Endothelial cell of umbilical vein (primary cell): ENCODE results near the gene CFAP97D1. TPM values are rescaled to one million over a fixed set of nuclear protein-coding genes. Genes with fewer than 3 reads are reported as not detected.

ENCODE experiments used
- BruUV-seq: library from RNA; stranded (reverse); fragments of 400-500 nt; replicated peaks from 2 replicates; lab custom pipeline; 2021; lab: Mats Ljungman, UMichigan
- CTCF ChIA-PET: fragments of 300-600, 350-600 bp; sonication (Branson Sonifier 250); formaldehyde crosslinking; loops from one replicate; lab custom pipeline; 2021; ENCODE audit warnings: antibody characterized with exemption, inconsistent platforms; lab: Charles Lee
- POLR2A ChIA-PET: fragments of 300-600, 350-600 bp; sonication (Branson Sonifier 250); formaldehyde crosslinking; loops from one replicate; lab custom pipeline; 2021; ENCODE audit warnings: antibody characterized with exemption, inconsistent platforms; lab: Charles Lee
- DNase-seq: peaks from one replicate; pipeline ENCODE4 v3.0.0-alpha.2; 2011; ENCODE audit warnings: low read depth, low spot score
- FAIRE-seq: peaks from 2 replicates; lab custom pipeline; 2011; peaks lifted over from hg19 to GRCh38; lab: Jason Lieb, UNC
- H2AFZ ChIP-seq: 2 replicates; pipeline ENCODE4 v1.6.0; 2012; ENCODE audit warnings: low read depth, low read length, control low read depth, inconsistent platforms
- H3K27ac ChIP-seq: 2 replicates; pipeline ENCODE4 v1.5.1; 2011; ENCODE audit warnings: low read depth, mild to moderate bottlenecking, control low read depth, low read length, moderate library complexity; ENCODE audit not compliant: insufficient read depth
- H3K27me3 ChIP-seq, 2 experiments: 2 replicates each; pipeline versions ENCODE4 v1.6.0 to v1.6.1; 2011; ENCODE audit warnings: low read length in 2 of 2, mixed read lengths in 1 of 2; ENCODE audit not compliant: control insufficient read depth in 2 of 2, insufficient read depth in 2 of 2
- H3K36me3 ChIP-seq, 2 experiments: 2 replicates in 1 of 2; 3 replicates in 1 of 2; pipeline ENCODE4 v1.5.1; 2011; ENCODE audit warnings: low read length in 2 of 2, mild to moderate bottlenecking in 1 of 2, moderate library complexity in 1 of 2; ENCODE audit not compliant: control insufficient read depth in 2 of 2, insufficient read depth in 2 of 2; ENCODE audit errors: extremely low read depth in 1 of 2
- H3K4me1 ChIP-seq: 3 replicates; pipeline ENCODE4 v1.5.1; 2011; ENCODE audit warnings: mild to moderate bottlenecking, low read length; ENCODE audit not compliant: control insufficient read depth, insufficient read depth; ENCODE audit errors: extremely low read depth
- H3K4me2 ChIP-seq: 2 replicates; pipeline ENCODE4 v1.6.1; 2011; ENCODE audit warnings: low read length, control low read depth, mixed read lengths; ENCODE audit not compliant: insufficient read depth
- H3K4me3 ChIP-seq, 3 experiments: fragments of 200-600 bp in 1 of 3; sonication (generic), shearing (Covaris generic) in 1 of 3; replicated peaks in 1 of 3; 2 replicates each; pipeline ENCODE4 v1.5.1; 2011 to 2016; ENCODE audit warnings: control low read depth in 3 of 3, low read length in 3 of 3, mild to moderate bottlenecking in 2 of 3, inconsistent platforms in 1 of 3, low read depth in 1 of 3, moderate library complexity in 1 of 3; ENCODE audit not compliant: insufficient read depth in 1 of 3
- H3K79me2 ChIP-seq: 2 replicates; pipeline ENCODE4 v1.6.0; 2012; ENCODE audit warnings: low read length, inconsistent platforms; ENCODE audit not compliant: control insufficient read depth, insufficient read depth
- H3K9ac ChIP-seq: replicated peaks from 2 replicates; pipeline ENCODE3; 2011; ENCODE audit warnings: low read length, control low read depth; ENCODE audit not compliant: insufficient read depth; ENCODE audit errors: extremely low read depth
- H3K9me1 ChIP-seq: replicated peaks from 3 replicates; pipeline ENCODE4 v1.6.0; 2011; ENCODE audit warnings: mild to moderate bottlenecking, low read length; ENCODE audit not compliant: control insufficient read depth, insufficient read depth; ENCODE audit errors: extremely low read depth
- H3K9me3 ChIP-seq: replicated peaks from 2 replicates; pipeline ENCODE4 v1.5.1; 2012; ENCODE audit warnings: low read length, inconsistent platforms; ENCODE audit not compliant: control insufficient read depth, insufficient read depth
- H4K20me1 ChIP-seq: replicated peaks from 2 replicates; pipeline ENCODE3; 2011; ENCODE audit warnings: mild to moderate bottlenecking, low read length; ENCODE audit not compliant: control insufficient read depth, insufficient read depth; ENCODE audit errors: extremely low read depth
- EZH2 ChIP-seq: IDR thresholded peaks from 2 replicates; pipeline ENCODE4 v1.6.1; 2012; ENCODE audit warnings: borderline replicate concordance, low read depth, mild to moderate bottlenecking, moderate library complexity, low read length, inconsistent platforms; ENCODE audit not compliant: severe bottlenecking
- FOS ChIP-seq: IDR thresholded peaks from 2 replicates; pipeline ENCODE4 v1.6.1; 2011; ENCODE audit warnings: mild to moderate bottlenecking, low read length, moderate library complexity, borderline replicate concordance; ENCODE audit not compliant: insufficient read depth
- GATA2 ChIP-seq: IDR thresholded peaks from 2 replicates; pipeline ENCODE4 v1.7.0; 2011; ENCODE audit warnings: low read depth, mild to moderate bottlenecking, moderate library complexity, mixed read lengths, low read length; ENCODE audit not compliant: insufficient read length, insufficient read depth
- JUN ChIP-seq: IDR thresholded peaks from 2 replicates; pipeline ENCODE4 v1.6.1; 2011; ENCODE audit warnings: borderline replicate concordance, low read depth; ENCODE audit not compliant: insufficient read length, insufficient read depth
- MYC ChIP-seq: IDR thresholded peaks from one replicate; pipeline ENCODE4 v1.6.1; 2011; ENCODE audit warnings: mild to moderate bottlenecking, low read depth, low read length
- POLR2A ChIP-seq: IDR thresholded peaks from 2 replicates; pipeline ENCODE4 v1.6.1; 2012; ENCODE audit warnings: low read depth, mild to moderate bottlenecking, control low read depth, low read length
- POLR2AphosphoS5 ChIP-seq: IDR thresholded peaks from 2 replicates; pipeline ENCODE4 v1.6.1; 2012; ENCODE audit warnings: low read depth, mild to moderate bottlenecking, control low read depth, low read length, moderate library complexity; ENCODE audit not compliant: insufficient read depth
- dilution Hi-C: fragments of 300-500 bp; cut with MboI; formaldehyde crosslinking; loops from one replicate; pipeline ENCODE4 v1.15.0; 2019; ENCODE audit warnings: low sequenced_read_pairs; ENCODE audit not compliant: extremely low pct_ligation_motif_present
- intact Hi-C: fragments of 100-400 bp; cut with micrococcal nuclease; formaldehyde crosslinking; loops from one replicate; pipeline ENCODE4 v1.10.0; 2022
- polyA plus RNA-seq, 4 experiments: library from polyadenylated mRNA; depleted of rRNA in 3 of 4; stranded (reverse) in 3 of 4; unstranded in 1 of 4; fragments of >200 nt; gene quantifications; 2 replicates each; pipeline versions ENCODE4 v1.2.1 to v1.2.3, GENCODE V29; 2011 to 2012; ENCODE audit warnings: missing spikeins in 1 of 4
- total RNA-seq: library from RNA; stranded (reverse); gene quantifications from 2 replicates; pipeline ENCODE4 v1.2.3, GENCODE V29; 2021
- TF ChIP-seq, protein P1 (sequence below), 2 donors: IDR thresholded peaks; 1 replicate in 1 of 2; 2 replicates in 1 of 2; pipeline ENCODE4 v1.5.1; 2011; ENCODE audit warnings: low read length in 2 of 2, mild to moderate bottlenecking in 2 of 2, moderate library complexity in 2 of 2, control low read depth in 1 of 2, inconsistent platforms in 1 of 2, low read depth in 1 of 2; ENCODE audit not compliant: insufficient read depth in 1 of 2; ENCODE audit errors: extremely low read depth in 1 of 2
- TF ChIP-seq, protein P2 (sequence below): IDR thresholded peaks from 2 replicates; pipeline ENCODE4 v1.6.1; 2011; ENCODE audit not compliant: insufficient read depth, insufficient read length

The CFAP97D1 gene
- total and polyA plus RNA-seq, 2 donors (not counting 3 experiments of a cell fraction or from before 2014, with no cell fraction given): not detected

DNA sequence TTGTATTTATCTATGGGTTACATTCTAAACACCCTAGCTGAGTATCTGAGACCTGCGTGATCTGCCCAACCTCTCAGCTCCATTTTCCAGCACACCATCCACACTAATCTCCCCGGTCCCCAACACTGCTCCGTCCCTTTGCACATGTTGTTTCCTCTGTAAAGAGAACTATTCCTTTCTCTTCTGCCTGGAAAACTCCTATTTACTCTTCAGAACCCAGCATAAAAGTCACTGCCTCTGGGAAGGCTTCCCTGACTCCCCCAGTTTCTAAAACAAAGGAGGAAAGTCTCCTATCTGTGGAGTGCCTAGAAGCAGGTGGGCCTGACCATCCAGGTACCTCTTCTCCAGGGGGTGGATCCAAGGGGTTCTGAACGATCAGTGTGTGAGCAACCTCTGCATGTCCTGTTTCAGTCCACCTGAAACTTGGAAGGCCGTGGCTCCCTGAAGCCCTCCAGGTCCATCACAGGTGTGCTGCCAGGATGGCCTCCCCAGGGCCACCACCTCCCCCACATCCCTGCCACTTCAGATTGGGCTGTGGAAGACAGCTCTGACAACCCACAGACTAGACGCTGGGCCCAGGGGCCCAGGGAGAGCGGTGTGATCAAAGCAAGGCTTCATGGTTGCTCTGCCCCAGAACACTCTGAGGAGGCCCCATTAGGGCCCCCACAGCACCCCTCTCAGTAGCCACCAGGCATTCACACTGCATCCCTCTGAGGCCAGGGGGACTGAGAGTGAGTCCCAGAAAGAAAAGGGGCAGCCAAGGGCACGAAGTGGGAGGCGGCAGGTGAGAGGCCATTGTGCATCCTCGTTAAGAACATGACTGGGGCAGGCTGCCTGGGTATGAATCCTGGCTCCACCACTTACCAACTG is 32.4 kb downstream of the CFAP97D1 start:
- Histone ChIP-seq H3K9me1 (no peaks in the 10 kb centered on the region), H3K9ac (no peak overlapping the region), H3K4me1 (peaks cover 14% of the 10 kb centered on the region), H3K9me3 (no peaks in the 10 kb centered on the region), H3K4me3 (no peak overlapping the region), H4K20me1 (no peaks in the 10 kb centered on the region), H3K36me3 (peaks cover 2 to 5% of the 10 kb centered on the region in 2 experiments), H3K27ac (no peak overlapping the region), H3K4me2 (no peak overlapping the region), H3K79me2 (no peaks in the 10 kb centered on the region), H2AFZ (no peak overlapping the region), H3K27me3 (no peaks in the 10 kb centered on the region)
- dilution Hi-C loops (no loop called here), intact Hi-C loops (no loop called here)
- POLR2A ChIA-PET: no interaction called here
- FAIRE-seq (no peak), DNase-seq (no peak)
- no peak for TF ChIP-seq EZH2
- TF ChIP-seq, protein P1, sequence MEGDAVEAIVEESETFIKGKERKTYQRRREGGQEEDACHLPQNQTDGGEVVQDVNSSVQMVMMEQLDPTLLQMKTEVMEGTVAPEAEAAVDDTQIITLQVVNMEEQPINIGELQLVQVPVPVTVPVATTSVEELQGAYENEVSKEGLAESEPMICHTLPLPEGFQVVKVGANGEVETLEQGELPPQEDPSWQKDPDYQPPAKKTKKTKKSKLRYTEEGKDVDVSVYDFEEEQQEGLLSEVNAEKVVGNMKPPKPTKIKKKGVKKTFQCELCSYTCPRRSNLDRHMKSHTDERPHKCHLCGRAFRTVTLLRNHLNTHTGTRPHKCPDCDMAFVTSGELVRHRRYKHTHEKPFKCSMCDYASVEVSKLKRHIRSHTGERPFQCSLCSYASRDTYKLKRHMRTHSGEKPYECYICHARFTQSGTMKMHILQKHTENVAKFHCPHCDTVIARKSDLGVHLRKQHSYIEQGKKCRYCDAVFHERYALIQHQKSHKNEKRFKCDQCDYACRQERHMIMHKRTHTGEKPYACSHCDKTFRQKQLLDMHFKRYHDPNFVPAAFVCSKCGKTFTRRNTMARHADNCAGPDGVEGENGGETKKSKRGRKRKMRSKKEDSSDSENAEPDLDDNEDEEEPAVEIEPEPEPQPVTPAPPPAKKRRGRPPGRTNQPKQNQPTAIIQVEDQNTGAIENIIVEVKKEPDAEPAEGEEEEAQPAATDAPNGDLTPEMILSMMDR (IDR thresholded peaks at IDR 0.05; ENCODE audit: extremely low read depth in 1 of 2, insufficient read depth in 1 of 2, low read depth in 1 of 2, low read length in 2 of 2): no peak
- no peak for TF ChIP-seq JUN
- TF ChIP-seq, protein P2, sequence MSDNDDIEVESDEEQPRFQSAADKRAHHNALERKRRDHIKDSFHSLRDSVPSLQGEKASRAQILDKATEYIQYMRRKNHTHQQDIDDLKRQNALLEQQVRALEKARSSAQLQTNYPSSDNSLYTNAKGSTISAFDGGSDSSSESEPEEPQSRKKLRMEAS: no peak
- no peak for TF ChIP-seq GATA2
- no peak for TF ChIP-seq POLR2A
- TF ChIP-seq MYC: no peak
- no peak for TF ChIP-seq POLR2AphosphoS5
- TF ChIP-seq FOS: no peak
- CTCF ChIA-PET: interaction anchor here (1.2 to 1.3 kb wide), 2 partner anchors 9 to 33 kb away, joined by 3 read pairs; no protein-coding TSS in a partner anchor
- no TSS peak for BruUV-seq
